Uterus (tissue), 4 donors: ENCODE measurements around the gene CD109. TPM values are rescaled to one million over a fixed set of nuclear protein-coding genes. Genes with fewer than 3 reads are reported as not detected.
"Not testable (repeated sequence)": the region's sequence is repeated elsewhere in the genome, so short reads cannot be mapped to it uniquely, and the experiment has no call there.

Experiments used
- DNase-seq, 2 donors: peaks; one replicate each; pipeline ENCODE4 v3.0.0-alpha.2; 2019 to 2020
- H3K27ac ChIP-seq, 2 donors: fragments of 200-600 bp; sonication (generic); 1 replicate in 1 of 2; 2 replicates in 1 of 2; pipeline ENCODE4 v1.5.1; 2016 to 2018
- H3K27me3 ChIP-seq, 2 donors: fragments of 200-600 bp; sonication (generic); one replicate each; pipeline ENCODE4 v1.5.1; 2018 to 2019; ENCODE audit warnings: control low read depth in 1 of 2
- H3K36me3 ChIP-seq, 2 donors: fragments of 200-600 bp; sonication (generic); one replicate each; pipeline ENCODE4 v1.5.1; 2019; ENCODE audit warnings: control low read depth in 1 of 2
- H3K4me1 ChIP-seq, 2 donors: fragments of 200-600 bp; sonication (generic); one replicate each; pipeline ENCODE4 v1.5.1; 2018 to 2019; ENCODE audit warnings: control low read depth in 1 of 2
- H3K4me3 ChIP-seq, 2 donors: fragments of 200-600 bp; sonication (generic); 1 replicate in 1 of 2; 2 replicates in 1 of 2; pipeline ENCODE4 v1.5.1; 2018 to 2019; ENCODE audit warnings: mild to moderate bottlenecking in 1 of 2
- H3K9me3 ChIP-seq, 2 donors: fragments of 200-600 bp; sonication (generic); one replicate each; pipeline ENCODE4 v1.5.1; 2019; ENCODE audit warnings: control low read depth in 1 of 2
- POLR2A ChIP-seq, 2 donors: fragments of 450-650 bp; IDR thresholded peaks; one replicate each; pipeline ENCODE4 v1.6.1; 2016; ENCODE audit warnings: antibody characterized with exemption in 2 of 2, mild to moderate bottlenecking in 1 of 2, moderate library complexity in 1 of 2
- intact Hi-C: fragments of 100-400 bp; cut with DNase I; formaldehyde crosslinking; loops from one replicate; pipeline ENCODE4 v1.15.1; 2023; ENCODE audit warnings: low total_unique reads
- total RNA-seq, 4 donors: library from RNA; depleted of rRNA in 3 of 4; stranded (reverse); fragments of >200 nt in 3 of 4; gene quantifications; one replicate each; pipeline versions ENCODE4 v1.1.0 to v1.2.4, GENCODE V29; 2014 to 2023
- TF ChIP-seq, protein P1 (sequence below), 4 experiments: fragments of 200-600 bp in 2 of 4; fragments of 450-650 bp in 2 of 4; sonication (generic) in 2 of 4; IDR thresholded peaks; one replicate each; pipeline ENCODE4 v1.5.1; 2016 to 2019; ENCODE audit warnings: antibody characterized with exemption in 4 of 4, mild to moderate bottlenecking in 2 of 4, moderate library complexity in 1 of 4
- donor health status: DM: yes; HTN: yes; CAD: no.

Gene CD109
- total RNA-seq, 4 donors from 2014 or later, result 26.6 to 59.0 (median 36.8) TPM

DNA sequence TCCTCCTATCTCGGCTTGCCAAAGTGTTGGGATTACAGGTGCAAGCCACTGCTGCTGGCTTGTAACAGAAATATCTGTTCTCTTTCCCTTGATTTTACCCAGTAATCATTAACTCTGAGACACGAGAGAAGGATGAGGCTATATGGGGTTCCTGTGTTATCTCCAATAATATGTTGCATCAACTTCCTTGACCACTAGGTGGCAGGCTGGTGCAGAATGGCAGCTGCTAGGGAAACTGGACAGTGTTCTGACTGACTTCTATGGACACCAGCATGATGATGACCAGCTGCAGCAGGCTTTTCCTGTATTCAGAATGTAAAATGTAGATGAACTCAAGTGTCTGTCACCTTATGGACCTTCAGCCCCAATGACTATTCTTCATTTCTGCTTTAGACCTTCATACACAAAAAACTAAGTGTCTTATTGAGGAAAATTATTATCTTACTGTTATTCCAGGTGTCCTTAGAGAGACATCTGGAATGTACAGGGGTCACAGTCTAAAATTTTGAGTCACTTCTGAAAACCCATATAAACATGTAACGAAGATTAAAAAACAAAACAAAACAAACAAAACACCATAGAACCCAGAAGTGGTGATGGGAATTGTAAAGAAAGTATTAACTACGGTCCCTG, 20.4 kb upstream of the CD109 start:
- Histone ChIP-seq H3K4me3 (no peak overlapping the region), H3K4me1 (no peaks in the 10 kb centered on the region), H3K27me3 (no peaks in the 10 kb centered on the region), H3K27ac (no peak overlapping the region), H3K36me3 (no peaks in the 10 kb centered on the region), H3K9me3 (no peaks in the 10 kb centered on the region)
- TF ChIP-seq, protein P1, sequence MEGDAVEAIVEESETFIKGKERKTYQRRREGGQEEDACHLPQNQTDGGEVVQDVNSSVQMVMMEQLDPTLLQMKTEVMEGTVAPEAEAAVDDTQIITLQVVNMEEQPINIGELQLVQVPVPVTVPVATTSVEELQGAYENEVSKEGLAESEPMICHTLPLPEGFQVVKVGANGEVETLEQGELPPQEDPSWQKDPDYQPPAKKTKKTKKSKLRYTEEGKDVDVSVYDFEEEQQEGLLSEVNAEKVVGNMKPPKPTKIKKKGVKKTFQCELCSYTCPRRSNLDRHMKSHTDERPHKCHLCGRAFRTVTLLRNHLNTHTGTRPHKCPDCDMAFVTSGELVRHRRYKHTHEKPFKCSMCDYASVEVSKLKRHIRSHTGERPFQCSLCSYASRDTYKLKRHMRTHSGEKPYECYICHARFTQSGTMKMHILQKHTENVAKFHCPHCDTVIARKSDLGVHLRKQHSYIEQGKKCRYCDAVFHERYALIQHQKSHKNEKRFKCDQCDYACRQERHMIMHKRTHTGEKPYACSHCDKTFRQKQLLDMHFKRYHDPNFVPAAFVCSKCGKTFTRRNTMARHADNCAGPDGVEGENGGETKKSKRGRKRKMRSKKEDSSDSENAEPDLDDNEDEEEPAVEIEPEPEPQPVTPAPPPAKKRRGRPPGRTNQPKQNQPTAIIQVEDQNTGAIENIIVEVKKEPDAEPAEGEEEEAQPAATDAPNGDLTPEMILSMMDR (IDR thresholded peaks at IDR 0.05), result peak; percentile 81 to 89 (median 86)
- no peak for TF ChIP-seq POLR2A (IDR thresholded peaks at IDR 0.05)
- intact Hi-C loops, result loop anchor here (5.0 kb wide), 1 partner anchor 57 kb away; no protein-coding TSS in a partner anchor
- DNase-seq, result peak; percentile 68 to 83

DNA sequence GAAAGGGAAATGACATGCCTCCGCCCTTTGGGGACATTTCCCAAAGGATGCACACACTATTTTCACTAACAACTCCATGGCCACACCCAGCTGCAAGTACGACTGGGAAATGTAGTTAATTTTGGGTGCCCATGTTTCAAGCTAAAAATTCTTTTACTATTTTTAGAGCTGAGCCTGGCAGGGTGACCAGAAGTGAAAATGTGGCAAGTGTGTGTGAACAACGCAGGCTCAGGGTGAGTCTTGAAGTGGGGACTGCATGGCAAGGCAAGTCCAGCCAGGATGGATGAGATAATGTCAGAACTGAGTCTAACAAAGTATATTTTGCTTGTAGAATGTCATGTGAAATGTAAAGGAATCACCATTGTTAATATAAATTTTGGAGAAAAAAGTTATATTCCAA, 17.0 kb upstream of the CD109 start:
- intact Hi-C loops, result loop anchor here (5.0 kb wide), 1 partner anchor 53 kb away; no protein-coding TSS in a partner anchor
- Histone ChIP-seq H3K4me1 (no peaks in the 10 kb centered on the region), H3K27ac (no peak overlapping the region), H3K4me3 (no peak overlapping the region), H3K36me3 (no peaks in the 10 kb centered on the region), H3K27me3 (no peaks in the 10 kb centered on the region), H3K9me3 (no peaks in the 10 kb centered on the region)
- TF ChIP-seq, protein P1 (IDR thresholded peaks at IDR 0.05), result no peak
- TF ChIP-seq POLR2A (IDR thresholded peaks at IDR 0.05), result no peak
- no peak for DNase-seq

DNA sequence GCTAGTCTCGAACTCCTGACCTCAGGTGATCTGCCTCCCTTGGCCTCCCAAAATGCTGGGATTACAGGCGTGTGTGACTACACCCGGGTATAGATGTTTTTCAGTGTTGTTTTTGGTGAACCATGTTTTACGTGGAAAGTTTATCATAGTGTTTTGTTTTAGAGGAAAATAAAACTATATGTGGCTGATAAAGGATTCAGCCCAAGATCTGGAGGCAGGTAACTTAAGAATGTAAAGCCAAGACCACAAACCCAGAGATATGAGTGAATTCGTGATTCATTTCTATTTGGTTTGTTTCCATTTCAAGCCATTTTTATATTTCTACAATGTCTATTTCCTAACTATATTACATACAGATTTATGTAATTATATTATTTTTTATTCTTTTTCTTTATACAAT, 16.2 kb upstream of the CD109 start:
- not testable (repeated sequence) for H3K4me3 ChIP-seq, H3K27me3 ChIP-seq, H3K4me1 ChIP-seq, H3K27ac ChIP-seq, DNase-seq, H3K36me3 ChIP-seq, H3K9me3 ChIP-seq
- intact Hi-C loops, result loop anchor here (5.0 kb wide), 1 partner anchor 52 kb away; no protein-coding TSS in a partner anchor

DNA sequence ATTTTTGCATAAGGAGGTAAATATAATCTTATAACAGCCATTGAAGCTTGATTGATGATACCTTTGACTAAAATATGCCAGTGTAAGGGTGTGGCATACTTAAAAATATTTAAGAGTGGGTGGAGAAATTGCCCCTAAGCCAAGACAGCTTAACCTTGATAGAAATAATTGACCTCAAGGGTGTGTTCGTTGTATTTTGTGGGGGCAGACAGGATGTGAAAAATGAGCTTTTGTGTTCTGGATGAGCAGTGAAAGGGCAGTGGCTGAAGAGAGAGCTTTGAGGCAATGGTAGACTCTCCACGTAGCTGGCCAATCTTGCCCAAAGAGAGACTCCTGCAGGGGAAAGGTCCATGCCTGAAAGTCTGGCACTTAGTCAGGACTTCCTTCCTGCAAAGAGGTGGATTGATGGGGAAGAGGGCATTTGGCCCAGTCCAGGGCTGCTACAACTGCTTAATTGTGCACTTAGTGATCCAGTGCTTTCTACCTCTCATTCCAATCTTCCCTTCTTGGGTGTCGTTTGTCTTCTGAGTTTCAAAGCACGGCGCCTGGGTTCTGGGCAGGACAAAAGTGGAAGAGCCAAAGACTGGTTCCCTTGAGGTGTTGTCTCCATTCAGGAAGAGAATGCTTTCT, 15.6 kb upstream of the CD109 start:
- intact Hi-C loops, result no loop called here
- Histone ChIP-seq H3K27me3 (no peaks in the 10 kb centered on the region), H3K36me3 (no peaks in the 10 kb centered on the region), H3K27ac (no peak overlapping the region), H3K4me1 (no peaks in the 10 kb centered on the region), H3K4me3 (no peak overlapping the region), H3K9me3 (no peaks in the 10 kb centered on the region)
- TF ChIP-seq, protein P1 (IDR thresholded peaks at IDR 0.05), result no peak
- no peak for TF ChIP-seq POLR2A (IDR thresholded peaks at IDR 0.05)
- no peak for DNase-seq

DNA sequence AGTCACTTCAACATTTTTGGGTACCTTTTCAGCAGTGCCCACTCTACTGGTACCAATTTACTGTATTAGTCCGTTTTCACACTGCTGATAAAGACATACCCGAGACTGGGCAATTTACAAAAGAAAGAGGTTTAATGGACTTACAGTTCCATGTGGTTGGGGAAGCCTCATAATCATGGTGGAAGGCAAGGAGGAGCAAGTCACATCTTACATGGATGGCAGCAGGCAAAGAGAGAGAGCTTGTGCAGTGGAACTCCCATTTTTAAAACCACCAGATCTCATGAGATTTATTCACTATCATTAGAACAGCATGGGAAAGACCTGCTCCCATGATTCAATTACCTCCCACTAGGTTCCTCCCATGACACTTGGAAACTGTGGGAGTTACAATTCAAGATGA, 12.4 kb upstream of the CD109 start:
- H3K9me3 ChIP-seq, H3K27me3 ChIP-seq, H3K27ac ChIP-seq, H3K4me1 ChIP-seq, H3K36me3 ChIP-seq, H3K4me3 ChIP-seq, DNase-seq, intact Hi-C loops: not testable (repeated sequence)

DNA sequence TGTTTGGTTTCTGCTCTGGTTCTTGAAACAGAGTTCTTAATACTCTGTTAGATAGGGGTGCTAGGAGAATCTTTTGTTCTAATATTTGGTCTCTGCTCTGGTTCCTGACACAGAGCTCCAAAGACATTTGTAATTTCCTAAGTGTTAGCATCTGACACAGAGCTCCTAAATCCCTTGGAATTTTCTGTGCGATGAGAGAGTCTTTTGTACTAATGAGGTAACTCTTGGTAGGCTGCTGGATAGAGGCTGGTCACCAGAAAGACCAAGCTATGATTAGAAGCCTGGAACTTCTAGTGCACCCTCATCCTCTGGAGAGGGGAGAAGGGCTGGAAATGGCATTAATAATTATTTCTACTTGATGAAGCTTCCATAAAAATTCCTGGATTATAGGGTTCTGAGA, 7.7 kb upstream of the CD109 start:
- H3K27me3 ChIP-seq, result no peaks in the 10 kb centered on the region
- intact Hi-C loops, result no loop called here
- H3K4me1 ChIP-seq, result no peaks in the 10 kb centered on the region
- no peak overlapping the region for H3K27ac ChIP-seq
- no peaks in the 10 kb centered on the region for H3K36me3 ChIP-seq
- DNase-seq, result no peak
- no peaks in the 10 kb centered on the region for H3K9me3 ChIP-seq
- H3K4me3 ChIP-seq, result no peak overlapping the region
- no peak for TF ChIP-seq POLR2A (IDR thresholded peaks at IDR 0.05)
- TF ChIP-seq, protein P1 (IDR thresholded peaks at IDR 0.05), result no peak
